HL-60/S4 treated with phorbol 12-myristate 13-acetate at 8.2 ng/mL for 4 days and 3 days (cell line): Measurements from ENCODE around the gene RASA3.
"Not testable (repeated sequence)": the region's sequence is repeated elsewhere in the genome, so short reads cannot be mapped to it uniquely, and the experiment has no call there.

Source experiments
- in situ Hi-C: fragments of 300-500 bp; cut with MboI; formaldehyde crosslinking; loops from 2 replicates; pipeline ENCODE4 v1.15.0; 2022; ENCODE audit warnings: low sequenced_read_pairs

Gene RASA3

GRCh38 chr13:114087430-114087829 lies 45.0 kb downstream of the RASA3 start:
- in situ Hi-C loops = no loop called here

DNA sequence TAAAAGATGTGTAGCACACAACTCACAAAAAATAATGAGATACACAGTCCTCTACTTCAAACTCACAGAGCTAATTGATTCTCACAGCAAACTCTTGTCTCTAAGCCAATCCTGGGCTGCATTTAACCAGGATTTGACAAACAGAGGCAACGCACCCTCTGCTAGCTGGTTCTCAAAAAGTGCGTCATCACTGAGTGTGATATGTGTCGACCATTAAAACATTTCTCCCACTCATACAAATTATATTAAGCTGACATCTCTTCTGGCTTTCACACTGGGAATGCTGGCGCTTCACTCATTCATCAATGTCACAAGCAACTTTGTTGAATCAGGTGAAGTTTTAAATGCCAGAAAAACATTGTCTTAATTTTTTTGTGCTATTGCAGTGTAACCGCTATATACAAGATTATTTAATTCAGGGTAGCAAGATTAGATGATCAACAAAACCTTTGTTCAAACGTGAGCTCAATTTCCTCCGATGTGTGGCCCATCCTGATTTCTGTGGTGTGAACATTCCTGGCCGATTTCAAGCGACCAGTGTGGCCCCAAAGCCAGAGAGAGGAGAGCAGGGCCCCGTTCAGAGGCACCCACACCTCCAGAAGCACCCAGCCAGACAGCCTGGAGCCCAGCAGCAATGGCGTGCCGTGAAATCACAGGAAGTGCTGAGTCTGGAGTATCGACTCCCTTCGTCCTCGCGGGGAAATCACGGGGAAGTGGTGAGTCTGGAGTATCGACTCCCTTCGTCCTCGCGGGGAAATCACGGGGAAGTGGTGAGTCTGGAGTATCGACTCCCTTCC lies 49.4 kb downstream of the RASA3 start:
- in situ Hi-C loops = no loop called here

- in situ Hi-C loops = no loop called here
Observed at GRCh38 chr13:114081761-114082681, 50.4 kb downstream of the RASA3 start.

DNA sequence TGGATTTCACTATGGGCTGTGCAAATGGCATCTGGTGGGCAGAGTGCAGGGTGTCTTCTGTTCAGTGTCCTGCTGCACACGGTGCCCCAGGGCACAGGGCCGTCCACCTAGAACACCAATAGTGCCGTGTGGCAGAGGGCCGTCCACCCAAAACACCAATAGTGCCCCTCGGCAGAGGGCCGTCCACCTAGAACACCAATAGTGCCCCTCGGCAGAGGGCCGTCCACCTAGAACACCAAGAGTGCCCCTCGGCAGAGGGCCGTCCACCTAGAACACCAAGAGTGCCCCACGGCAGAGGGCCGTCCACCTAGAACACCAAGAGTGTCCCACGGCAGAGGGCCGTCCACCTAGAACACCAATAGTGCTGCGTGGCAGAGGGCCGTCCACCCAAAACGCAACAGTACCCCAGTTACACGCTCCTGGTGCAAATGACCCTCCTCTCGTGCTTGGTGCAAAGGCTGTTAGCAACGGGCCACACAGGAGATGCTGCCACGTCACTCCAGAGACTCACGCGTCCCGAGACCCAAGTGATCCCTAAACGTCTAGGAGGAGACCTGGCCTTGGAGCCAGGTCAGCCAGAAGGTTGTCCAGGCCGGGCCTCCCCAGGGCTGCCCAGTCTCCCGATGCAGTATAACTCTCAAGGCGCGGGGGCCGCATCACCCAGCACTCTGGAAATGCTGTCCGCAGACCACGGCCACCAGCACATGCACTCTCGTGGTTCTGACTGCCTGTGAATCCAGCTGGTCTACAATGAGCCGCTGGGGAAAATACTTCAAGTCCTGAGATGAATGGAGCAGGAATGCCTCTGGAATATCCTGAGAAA lies 51.5 kb downstream of the RASA3 start:
- in situ Hi-C loops = no loop called here

- in situ Hi-C loops = no loop called here
Observed at GRCh38 chr13:114079601-114080536, 52.6 kb downstream of the RASA3 start.

GRCh38 chr13:114078461-114079451 lies 53.7 kb downstream of the RASA3 start:
- in situ Hi-C loops = no loop called here

DNA sequence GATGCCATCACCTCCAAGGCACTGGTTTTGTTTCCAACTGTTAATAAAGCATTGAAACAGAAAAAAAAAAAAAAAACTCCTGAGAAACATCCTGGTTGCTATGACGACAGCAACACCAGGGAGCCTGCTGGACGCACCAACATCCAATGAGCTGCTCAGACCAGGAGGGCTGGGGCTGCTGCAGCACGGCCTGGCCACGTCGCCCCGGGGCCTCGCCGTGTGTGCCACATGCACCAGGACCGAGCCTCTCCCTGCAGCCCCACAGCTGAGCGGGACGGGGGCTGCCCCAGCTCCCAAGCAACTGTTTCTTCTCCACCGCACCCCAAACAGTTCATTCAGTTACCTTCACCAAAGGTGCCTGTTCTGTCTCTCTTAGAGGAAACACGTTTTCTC lies 54.5 kb downstream of the RASA3 start:
- in situ Hi-C loops = no loop called here

- in situ Hi-C loops = no loop called here
Observed at GRCh38 chr13:114077099-114077932, 55.1 kb downstream of the RASA3 start.

DNA sequence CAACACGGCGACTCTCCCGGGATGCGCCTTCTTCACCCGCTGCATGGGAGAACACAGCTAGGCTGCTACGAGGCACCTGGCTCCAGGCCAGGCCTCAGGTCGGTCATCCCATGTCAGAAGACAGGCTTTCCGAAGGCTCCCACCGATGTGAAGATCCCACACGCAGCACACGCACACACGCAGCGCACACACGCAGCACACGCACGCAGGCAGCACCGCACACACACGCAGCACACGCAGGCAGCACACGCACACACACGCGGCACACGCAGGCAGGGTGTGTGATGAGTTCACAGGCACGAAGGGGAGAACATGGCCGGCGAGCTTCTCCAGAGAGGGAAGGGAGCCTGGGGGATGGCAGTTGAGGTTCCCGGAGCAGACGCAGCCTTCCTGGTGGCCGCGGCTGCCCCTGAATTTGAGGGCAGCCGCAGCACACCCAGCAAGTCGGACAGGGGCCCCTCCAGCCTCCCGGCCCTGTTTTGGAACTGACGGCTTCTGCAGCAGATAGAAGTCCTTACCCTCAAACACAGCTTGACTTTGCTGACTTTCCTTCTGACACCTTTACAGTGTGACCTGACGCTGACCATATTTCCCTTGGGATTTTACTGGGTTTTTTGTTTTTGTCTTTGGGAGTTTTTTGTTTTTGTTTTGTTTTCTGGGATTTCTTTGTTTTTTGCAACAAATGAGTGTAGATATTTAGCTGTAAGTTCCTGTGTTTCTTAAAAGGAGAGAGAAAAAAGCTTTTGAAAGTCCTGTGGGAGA lies 55.9 kb downstream of the RASA3 start:
- in situ Hi-C loops = no loop called here

DNA sequence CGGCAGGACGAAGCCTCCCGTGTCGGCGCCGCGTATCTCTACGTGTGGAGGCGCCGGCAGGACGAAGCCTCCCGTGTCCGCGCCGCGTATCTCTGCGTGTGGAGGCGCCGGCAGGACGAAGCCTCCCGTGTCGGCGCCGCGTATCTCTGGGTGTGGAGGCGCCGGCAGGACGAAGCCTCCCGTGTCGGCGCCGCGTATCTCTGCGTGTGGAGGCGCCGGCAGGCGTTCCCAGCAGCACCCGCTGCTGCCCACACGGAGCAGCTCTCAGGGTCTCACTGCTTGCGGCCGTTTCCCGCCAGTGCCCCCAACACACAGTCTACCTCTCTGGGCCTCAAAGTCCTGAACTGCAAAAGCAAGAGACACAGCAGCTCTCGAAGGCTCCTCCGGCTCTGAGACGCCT lies 56.6 kb downstream of the RASA3 start:
- in situ Hi-C loops = not testable (repeated sequence)

GRCh38 chr13:114074671-114075315 lies 57.6 kb downstream of the RASA3 start:
- in situ Hi-C loops = no loop called here

- in situ Hi-C loops = no loop called here
Observed at GRCh38 chr13:114073881-114074612, 58.4 kb downstream of the RASA3 start.

- in situ Hi-C loops = no loop called here
Observed at GRCh38 chr13:114072421-114072820, 60.0 kb downstream of the RASA3 start.

GRCh38 chr13:114071991-114072390 lies 60.4 kb downstream of the RASA3 start:
- in situ Hi-C loops = no loop called here

GRCh38 chr13:114071410-114071809 lies 61.0 kb downstream of the RASA3 start:
- in situ Hi-C loops = no loop called here
